ENCODE data around the gene SYT8. TPM values are rescaled to one million over a fixed set of nuclear protein-coding genes. Genes with fewer than 3 reads are reported as not detected.

The SYT8 gene
- total RNA-seq, 1 donor from 2014 or later: 1.2 TPM

DNA sequence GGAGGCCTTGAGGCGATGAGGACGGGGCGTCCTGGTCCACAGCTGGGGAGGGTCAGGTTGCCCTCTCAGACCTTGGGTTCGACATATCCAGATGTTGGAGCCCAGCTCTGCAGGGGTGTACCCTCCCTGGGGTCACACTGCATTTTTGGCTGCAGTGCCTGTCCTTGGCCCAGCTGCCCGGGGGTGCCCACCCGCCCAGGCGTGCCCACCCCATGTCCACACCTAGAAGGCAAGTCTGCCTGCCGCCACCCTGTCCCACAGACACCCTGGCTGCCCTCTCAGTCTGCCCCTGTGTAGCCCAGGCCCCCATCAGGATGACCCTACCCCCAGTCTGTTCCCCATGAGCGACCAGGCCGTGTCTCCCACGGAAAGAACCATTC, 21.1 kb downstream of the SYT8 start:
- intact Hi-C loops (cut with DNase I): loop anchor here (10.0 kb wide), 1 partner anchor 1019 kb away; no protein-coding TSS in a partner anchor
- no peaks in the 10 kb centered on the region for H3K9me3 ChIP-seq
- no peaks in the 10 kb centered on the region for H3K4me1 ChIP-seq
- no peaks in the 10 kb centered on the region for H3K36me3 ChIP-seq
- TF ChIP-seq POLR2AphosphoS5 (IDR thresholded peaks at IDR 0.05; ENCODE audit: insufficient read depth in 1 of 2, low read depth in 1 of 2) (no peak), POLR2A (IDR thresholded peaks at IDR 0.05) (no peak), CTCF (IDR thresholded peaks at IDR 0.05) (no peak)
- H3K27ac ChIP-seq: no peak overlapping the region
- no peaks in the 10 kb centered on the region for H3K27me3 ChIP-seq
- H3K4me3 ChIP-seq: no peak overlapping the region
- DNase-seq (ENCODE audit: extremely low spot score in 2 of 2): no peak

DNA sequence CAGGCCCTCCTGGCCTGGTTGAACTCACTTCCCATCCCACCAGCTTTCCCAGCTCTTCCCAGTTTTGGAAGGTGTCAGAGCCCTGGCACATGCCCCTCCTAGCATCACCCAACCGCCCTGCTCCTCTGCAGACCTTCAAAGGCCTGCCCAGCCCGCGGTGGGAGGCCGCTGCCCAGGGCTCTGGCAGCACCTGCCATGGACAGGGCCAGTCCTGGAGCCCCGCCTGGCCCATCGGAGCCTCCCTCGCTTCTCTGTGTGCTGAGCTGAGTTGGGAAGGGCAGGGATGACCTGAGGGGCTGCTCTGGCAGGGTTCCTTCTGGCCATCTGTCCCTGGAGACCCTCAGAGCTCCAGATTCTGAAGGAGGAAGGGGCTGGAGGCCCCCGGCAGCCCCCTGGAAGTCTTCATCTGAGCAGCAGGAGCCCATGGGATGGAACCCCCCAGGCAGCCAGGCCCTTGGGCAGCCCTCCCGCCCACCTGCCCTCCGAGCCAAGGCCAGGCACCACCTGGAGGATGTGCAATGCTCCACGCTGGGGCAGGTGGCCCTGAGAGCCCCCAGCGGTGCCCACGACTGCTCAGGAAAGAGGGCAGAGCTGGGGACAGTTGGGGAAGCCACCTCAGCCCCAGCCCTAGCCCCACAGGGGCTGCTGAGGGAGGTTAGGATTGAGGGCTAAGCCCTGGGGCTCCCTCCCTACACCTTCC, 21.7 kb downstream of the SYT8 start:
- intact Hi-C loops (cut with DNase I): loop anchor here (10.0 kb wide), 1 partner anchor 1018 kb away; no protein-coding TSS in a partner anchor
- Histone ChIP-seq H3K4me1 (no peaks in the 10 kb centered on the region), H3K4me3 (no peak overlapping the region), H3K27me3 (no peaks in the 10 kb centered on the region), H3K36me3 (no peaks in the 10 kb centered on the region), H3K27ac (no peak overlapping the region), H3K9me3 (no peaks in the 10 kb centered on the region)
- no peak for DNase-seq (ENCODE audit: extremely low spot score in 2 of 2)
- TF ChIP-seq POLR2AphosphoS5 (IDR thresholded peaks at IDR 0.05; ENCODE audit: insufficient read depth in 1 of 2, low read depth in 1 of 2): no peak
- no peak for TF ChIP-seq CTCF (IDR thresholded peaks at IDR 0.05)
- no peak for TF ChIP-seq POLR2A (IDR thresholded peaks at IDR 0.05)

DNA sequence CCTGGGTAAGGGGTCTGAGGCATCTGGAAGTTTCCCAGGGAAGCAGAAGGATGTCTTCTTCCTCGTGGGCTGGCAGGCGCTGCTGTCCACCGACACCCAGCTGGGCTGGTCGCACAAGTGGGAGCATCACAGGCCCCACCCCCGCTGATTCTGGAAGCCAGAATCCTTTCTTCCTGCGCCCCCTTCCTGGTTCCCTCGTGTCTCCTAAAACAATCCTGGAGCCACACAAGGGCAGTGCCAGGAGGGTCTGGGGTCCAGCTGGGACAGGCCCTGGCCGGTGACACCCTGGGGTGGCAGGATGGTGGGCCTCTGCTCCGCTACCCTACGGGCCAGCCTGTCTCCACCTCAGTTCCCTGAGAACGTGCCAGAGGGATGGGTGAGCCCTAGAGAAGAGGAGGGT, 22.3 kb downstream of the SYT8 start:
- TF ChIP-seq POLR2AphosphoS5 (IDR thresholded peaks at IDR 0.05; ENCODE audit: insufficient read depth in 1 of 2, low read depth in 1 of 2) (no peak), CTCF (IDR thresholded peaks at IDR 0.05) (no peak), POLR2A (IDR thresholded peaks at IDR 0.05) (no peak)

GRCh38 chr11:1858154-1858553, 23.4 kb downstream of the SYT8 start:
- no peak for DNase-seq (ENCODE audit: extremely low spot score in 2 of 2)
- H3K9me3 ChIP-seq: no peaks in the 10 kb centered on the region
- H3K4me3 ChIP-seq: no peak overlapping the region
- intact Hi-C loops (cut with DNase I): loop anchor here (10.0 kb wide), 1 partner anchor 1017 kb away; no protein-coding TSS in a partner anchor
- H3K27ac ChIP-seq: no peak overlapping the region
- no peaks in the 10 kb centered on the region for H3K36me3 ChIP-seq
- no peaks in the 10 kb centered on the region for H3K27me3 ChIP-seq
- peaks cover 3% of the 10 kb centered on the region for H3K4me1 ChIP-seq
- no peak for TF ChIP-seq POLR2AphosphoS5 (IDR thresholded peaks at IDR 0.05; ENCODE audit: insufficient read depth in 1 of 2, low read depth in 1 of 2)

More for the DNA sequence above, 22.3 kb downstream of the SYT8 start:
- no peaks in the 10 kb centered on the region for H3K9me3 ChIP-seq
- no peak overlapping the region for H3K4me3 ChIP-seq
- no peaks in the 10 kb centered on the region for H3K27me3 ChIP-seq
- intact Hi-C loops (cut with DNase I): loop anchor here (10.0 kb wide), 1 partner anchor 1018 kb away; no protein-coding TSS in a partner anchor
- no peak overlapping the region for H3K27ac ChIP-seq
- H3K4me1 ChIP-seq: no peaks in the 10 kb centered on the region
- DNase-seq (ENCODE audit: extremely low spot score in 2 of 2): no peak
- no peaks in the 10 kb centered on the region for H3K36me3 ChIP-seq

GRCh38 chr11:1858576-1858975, 23.8 kb downstream of the SYT8 start:
- peaks cover 7% of the 10 kb centered on the region for H3K4me1 ChIP-seq
- H3K9me3 ChIP-seq: no peaks in the 10 kb centered on the region
- H3K27ac ChIP-seq: no peak overlapping the region
- DNase-seq (ENCODE audit: extremely low spot score in 2 of 2): no peak
- H3K27me3 ChIP-seq: no peaks in the 10 kb centered on the region
- intact Hi-C loops (cut with DNase I): loop anchor here (10.0 kb wide), 1 partner anchor 1016 kb away; no protein-coding TSS in a partner anchor
- H3K4me3 ChIP-seq: no peak overlapping the region
- TF ChIP-seq POLR2AphosphoS5 (IDR thresholded peaks at IDR 0.05; ENCODE audit: insufficient read depth in 1 of 2, low read depth in 1 of 2) (no peak), POLR2A (IDR thresholded peaks at IDR 0.05) (no peak), CTCF (IDR thresholded peaks at IDR 0.05) (no peak)
- H3K36me3 ChIP-seq: no peaks in the 10 kb centered on the region

All from vagina (tissue), 2 donors.